SKM-1 (cell line): Measurements from ENCODE around the gene RPS6KB1.
"Not testable (repeated sequence)": the region's sequence is repeated elsewhere in the genome, so short reads cannot be mapped to it uniquely, and the experiment has no call there.

Experiments used
- DNase-seq: peaks from one replicate; lab custom pipeline; 2025; ENCODE audit not compliant: unreplicated experiment; lab: John Stamatoyannopoulos, UW

RPS6KB1 gene

GRCh38 chr17:59940697-59941096 is 47.8 kb downstream of the RPS6KB1 start:
- DNase-seq = not testable (repeated sequence)

DNA sequence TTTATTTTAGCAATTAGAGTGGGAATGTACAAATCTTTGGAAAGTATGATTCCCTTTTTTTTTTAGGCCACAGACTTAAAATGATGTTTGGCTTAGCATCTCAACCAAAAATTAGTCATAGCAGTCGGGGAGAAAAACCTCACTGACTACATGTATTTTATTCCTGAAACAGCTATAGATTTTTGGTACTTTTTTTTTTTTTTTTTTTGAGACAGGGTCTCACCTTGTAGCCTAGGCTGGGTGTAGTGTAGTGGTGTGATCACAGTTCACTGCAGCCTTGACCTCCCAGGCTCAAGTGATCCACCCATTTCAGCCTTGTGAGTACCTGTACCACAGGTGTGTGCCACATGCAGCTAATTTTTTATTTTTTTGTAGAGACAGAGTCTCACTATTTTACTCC is 48.2 kb downstream of the RPS6KB1 start:
- no peak for DNase-seq

GRCh38 chr17:59946433-59946832 is 53.5 kb downstream of the RPS6KB1 start:
- not testable (repeated sequence) for DNase-seq

- DNase-seq = not testable (repeated sequence)
These were observed 54.4 kb downstream of the RPS6KB1 start for GRCh38 chr17:59947310-59947709.

GRCh38 chr17:59950049-59950448 is 57.1 kb downstream of the RPS6KB1 start:
- DNase-seq = no peak

DNA sequence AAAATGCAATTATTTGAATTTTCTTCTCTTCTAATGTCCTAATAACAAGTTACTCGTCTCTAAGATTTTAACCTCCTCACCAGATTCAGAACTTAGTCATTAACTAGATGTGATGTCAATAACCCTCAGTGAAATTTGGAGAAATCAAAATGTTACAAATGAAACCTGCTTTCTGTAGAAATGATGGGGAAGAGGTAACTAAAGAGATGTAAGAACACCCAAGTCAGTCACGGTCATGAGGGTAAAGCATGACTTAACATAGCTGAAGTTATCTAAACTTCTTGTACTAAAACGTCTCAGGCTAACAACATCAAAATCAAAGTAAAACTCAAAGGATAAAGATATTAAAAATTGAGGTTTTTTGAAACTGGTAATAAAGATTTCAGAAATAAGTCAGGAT is 61.9 kb downstream of the RPS6KB1 start:
- DNase-seq = no peak

DNA sequence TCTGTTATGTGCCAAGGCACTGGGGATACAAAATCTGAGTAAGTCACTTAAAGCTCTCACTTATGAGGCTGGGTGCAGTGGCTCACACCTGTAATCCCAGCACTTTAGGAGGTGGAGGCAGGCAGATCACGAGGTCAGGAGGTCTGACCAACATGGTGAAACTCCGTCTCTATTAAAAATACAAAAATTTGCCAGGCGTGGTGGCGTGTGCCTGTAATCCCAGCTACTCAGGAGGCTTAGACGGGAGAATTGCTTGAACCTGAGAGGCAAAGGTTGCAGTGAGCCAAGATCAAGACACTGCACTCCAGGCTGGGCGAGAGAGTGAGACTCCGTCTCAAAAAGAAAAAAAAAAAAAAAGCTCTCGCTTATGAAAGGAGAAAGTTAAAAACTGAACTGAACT is 66.7 kb downstream of the RPS6KB1 start:
- not testable (repeated sequence) for DNase-seq

GRCh38 chr17:59962739-59963318 is 69.9 kb downstream of the RPS6KB1 start:
- no peak for DNase-seq

DNA sequence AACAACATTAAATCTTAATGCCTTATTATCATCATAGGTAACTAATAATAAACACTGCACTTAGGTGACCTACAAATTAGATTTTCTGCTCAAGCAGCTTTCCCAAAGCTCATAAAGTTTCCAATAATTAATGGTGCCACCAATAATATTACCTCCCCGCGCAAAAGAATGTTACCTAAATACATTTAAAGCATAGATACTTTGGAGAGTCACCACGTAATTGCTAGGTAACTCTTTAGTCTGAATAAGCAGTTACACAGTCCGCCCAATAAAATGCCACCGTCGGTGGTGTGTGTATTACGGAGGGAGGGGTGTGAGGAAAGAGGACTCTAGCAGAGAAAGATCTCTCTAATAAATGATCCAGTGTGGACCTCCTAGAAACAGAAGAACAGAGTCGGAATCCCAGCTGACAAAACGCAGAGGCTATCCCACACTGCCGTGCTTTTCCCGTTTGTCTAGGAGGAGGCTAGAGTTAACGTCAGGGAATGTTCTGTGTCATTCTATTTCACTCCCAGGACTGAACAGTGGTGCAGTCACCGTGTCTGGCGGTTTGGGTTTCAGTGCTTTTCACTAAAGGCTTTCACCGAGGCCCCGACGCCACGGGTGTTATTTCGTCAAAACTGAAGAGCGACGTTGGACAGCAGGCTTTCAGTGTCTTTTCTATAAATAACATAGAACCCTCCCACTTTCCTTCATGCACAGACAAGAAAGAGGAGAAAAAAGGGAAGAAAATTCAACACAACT is 71.0 kb downstream of the RPS6KB1 start:
- peak; percentile 85 for DNase-seq

- peak; percentile 85 for DNase-seq
These were observed 71.8 kb downstream of the RPS6KB1 start, which contains the start of gene RNFT1 for GRCh38 chr17:59964482-59965328. TSS of gene RNFT1 (minus strand) at chr17:59964740. CDS start at chr17:59964663, 77 bp downstream.

GRCh38 chr17:59971771-59972170 is 78.8 kb downstream of the RPS6KB1 start:
- DNase-seq = not testable (repeated sequence)

DNA sequence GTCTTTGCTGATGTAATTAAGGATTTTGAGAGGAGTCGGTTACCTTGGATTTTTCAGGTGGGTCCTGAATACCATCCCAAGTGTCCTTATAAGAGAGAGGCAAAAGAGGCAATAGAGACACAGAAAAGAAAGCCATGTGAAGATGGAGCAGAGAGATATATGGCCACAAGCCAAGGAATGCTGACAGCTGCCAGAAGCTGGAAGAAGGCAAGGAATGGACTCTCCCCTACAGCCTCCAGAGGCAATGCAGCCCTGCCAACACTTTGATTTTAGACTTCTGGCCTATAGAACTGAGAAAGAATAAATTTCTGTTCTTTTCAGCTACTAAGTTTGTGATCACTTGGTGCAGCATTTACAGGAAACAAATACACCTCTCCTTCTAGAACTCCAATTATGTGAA is 79.9 kb downstream of the RPS6KB1 start:
- DNase-seq = no peak

DNA sequence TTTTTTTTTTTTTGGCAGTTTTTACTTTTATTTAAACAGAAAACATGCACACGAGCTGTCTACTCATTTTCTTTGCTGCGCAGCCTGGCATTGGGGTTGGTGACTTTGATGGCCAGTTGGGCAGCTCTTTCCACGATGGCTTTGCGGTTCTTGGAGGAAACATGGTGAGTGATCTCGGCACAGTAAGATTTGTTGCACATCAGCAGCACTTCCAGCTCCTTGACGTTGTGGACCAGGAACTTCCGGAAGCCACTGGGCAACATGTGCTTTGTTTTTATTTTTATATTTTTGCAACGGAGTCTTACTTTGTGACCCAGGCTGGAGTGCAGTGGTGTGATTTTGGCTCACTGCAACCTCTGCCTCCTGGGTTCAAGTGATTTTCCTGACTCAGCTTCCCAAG is 80.6 kb downstream of the RPS6KB1 start:
- not testable (repeated sequence) for DNase-seq

- DNase-seq = not testable (repeated sequence)
These were observed 82.2 kb downstream of the RPS6KB1 start for GRCh38 chr17:59975166-59975565.

GRCh38 chr17:59996608-59997007 is 103.7 kb downstream of the RPS6KB1 start:
- DNase-seq = not testable (repeated sequence)
